Subcutaneous abdominal adipose tissue (tissue), 5 donors: ENCODE data around the gene CD46.

ENCODE experiments used
- H3K27ac ChIP-seq: one replicate; pipeline ENCODE4 v1.7.0; 2013; ENCODE audit warnings: low read depth, mild to moderate bottlenecking, inconsistent platforms, low read length, moderate library complexity
- H3K27me3 ChIP-seq, 5 donors: one replicate each; pipeline ENCODE4 v1.7.0; 2013; ENCODE audit warnings: low read length in 5 of 5, inconsistent platforms in 1 of 5; ENCODE audit not compliant: control insufficient read depth in 5 of 5, insufficient read depth in 4 of 5
- H3K36me3 ChIP-seq, 5 donors: one replicate each; pipeline ENCODE4 v1.7.0; 2013; ENCODE audit warnings: low read length in 5 of 5; ENCODE audit not compliant: control insufficient read depth in 5 of 5, insufficient read depth in 5 of 5
- H3K4me1 ChIP-seq, 5 donors: one replicate each; pipeline ENCODE4 v1.7.0; 2013; ENCODE audit warnings: low read length in 5 of 5, mild to moderate bottlenecking in 3 of 5, moderate library complexity in 1 of 5; ENCODE audit not compliant: control insufficient read depth in 5 of 5, insufficient read depth in 5 of 5
- H3K4me3 ChIP-seq, 5 donors: one replicate each; pipeline ENCODE4 v1.7.0; 2013; ENCODE audit warnings: low read length in 5 of 5, low read depth in 1 of 5
- H3K9ac ChIP-seq, 5 donors: one replicate each; pipeline ENCODE4 v1.7.0; 2013; ENCODE audit warnings: low read length in 5 of 5, mild to moderate bottlenecking in 4 of 5, moderate library complexity in 3 of 5
- H3K9me3 ChIP-seq, 5 donors: one replicate each; pipeline ENCODE4 v1.7.0; 2013; ENCODE audit warnings: low read length in 5 of 5; ENCODE audit not compliant: control insufficient read depth in 5 of 5
- donor health status: healthy.
- donor health status: healthy.
- donor health status: healthy.
- donor health status: healthy.
- donor health status: healthy.

The CD46 gene

DNA sequence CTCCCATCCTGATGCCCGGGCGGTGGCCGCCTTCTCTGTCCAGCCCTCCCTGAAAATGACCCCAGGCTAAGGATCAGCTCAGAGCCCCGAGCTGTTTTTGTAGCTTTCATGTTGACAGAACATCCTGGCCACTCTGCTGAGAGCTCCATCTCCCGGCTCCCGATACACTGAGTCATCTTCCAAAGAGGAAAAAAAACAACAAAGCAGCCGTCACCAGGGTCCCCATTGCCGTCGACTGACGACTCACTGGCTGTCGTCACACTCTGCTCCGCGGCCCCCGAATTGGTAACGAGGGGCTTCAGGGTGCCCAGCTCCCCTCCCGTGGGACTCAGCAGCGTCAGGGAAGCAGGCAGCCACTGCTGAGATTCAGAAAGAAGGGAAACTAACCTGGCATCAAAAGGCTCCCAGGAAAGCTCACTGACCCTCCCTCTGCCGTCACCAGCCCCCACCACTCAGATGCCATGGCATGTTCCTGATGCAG, 67.2 kb downstream of the CD46 start:
- Histone ChIP-seq H3K27ac (peak overlapping the region; percentile 100), H3K4me1 (peaks cover 23 to 92% (median 90%) of the 10 kb centered on the region in 5 donors), H3K36me3 (peaks cover 8 to 66% (median 55%) of the 10 kb centered on the region in 5 donors), H3K27me3 (no peaks in the 10 kb centered on the region), H3K4me3 (peak overlapping the region in 4 of 5 donors; percentile 50 to 89 (median 72)), H3K9ac (peak overlapping the region in 3 of 5 donors; percentile 48 to 67 (median 54)), H3K9me3 (no peaks in the 10 kb centered on the region)

DNA sequence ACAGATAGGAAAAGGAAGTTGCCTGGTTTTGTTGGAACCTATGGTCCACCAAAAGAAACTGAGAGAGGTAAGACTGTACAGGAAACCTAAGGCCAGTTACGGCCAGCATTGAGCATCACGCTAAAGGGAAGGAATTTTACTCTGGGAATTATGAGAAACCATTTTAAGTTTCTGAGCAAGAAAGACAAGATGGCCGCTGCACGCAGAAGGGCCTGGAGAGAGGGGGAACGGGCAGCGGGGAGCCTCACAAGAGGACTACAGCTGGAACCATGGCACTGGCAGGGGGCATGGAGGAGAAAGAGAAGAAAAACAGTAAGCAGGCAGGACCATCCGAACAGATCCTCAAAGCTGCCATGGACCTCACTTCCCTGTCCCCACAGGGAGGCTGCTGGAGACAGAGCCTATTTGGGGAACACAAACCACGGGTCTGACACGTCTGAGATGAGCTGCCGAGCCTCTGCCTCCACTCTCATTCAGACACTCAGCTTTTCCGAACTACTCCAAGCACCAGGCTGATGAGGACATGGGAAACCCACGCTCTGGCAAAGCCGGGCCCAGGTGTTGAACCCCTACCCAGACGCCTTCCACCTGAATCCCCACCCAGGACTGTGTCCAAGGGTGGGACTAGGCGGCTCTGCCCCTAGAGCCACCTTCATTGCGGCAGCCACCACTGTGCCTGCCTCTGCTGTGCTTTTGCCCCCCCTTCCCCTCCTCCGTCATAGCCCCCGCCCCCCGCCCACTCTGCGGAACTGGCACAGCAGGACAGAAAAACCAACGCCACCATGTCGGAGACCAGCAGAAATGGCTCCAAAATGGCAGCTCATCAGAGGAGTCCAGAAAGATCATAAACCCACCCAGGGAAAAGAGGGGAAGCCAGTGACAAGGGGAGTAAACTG, 69.0 kb downstream of the CD46 start:
- Histone ChIP-seq H3K4me1 (peaks cover 27 to 92% (median 90%) of the 10 kb centered on the region in 5 donors), H3K27ac (peak overlapping the region; percentile 100), H3K9me3 (no peaks in the 10 kb centered on the region), H3K4me3 (peak overlapping the region; percentile 72 to 96 (median 89)), H3K27me3 (no peaks in the 10 kb centered on the region), H3K9ac (peak overlapping the region; percentile 35 to 99 (median 97)), H3K36me3 (peaks cover 8 to 48% (median 40%) of the 10 kb centered on the region in 5 donors)

- H3K4me1 ChIP-seq, result peaks cover 27 to 92% (median 90%) of the 10 kb centered on the region in 5 donors
- peaks cover 8 to 41% (median 32%) of the 10 kb centered on the region in 5 donors for H3K36me3 ChIP-seq
- H3K4me3 ChIP-seq, result peak overlapping the region; percentile 72 to 96 (median 89)
Observed at GRCh38 chr1:207821464-207822045, 69.7 kb downstream of the CD46 start.

DNA sequence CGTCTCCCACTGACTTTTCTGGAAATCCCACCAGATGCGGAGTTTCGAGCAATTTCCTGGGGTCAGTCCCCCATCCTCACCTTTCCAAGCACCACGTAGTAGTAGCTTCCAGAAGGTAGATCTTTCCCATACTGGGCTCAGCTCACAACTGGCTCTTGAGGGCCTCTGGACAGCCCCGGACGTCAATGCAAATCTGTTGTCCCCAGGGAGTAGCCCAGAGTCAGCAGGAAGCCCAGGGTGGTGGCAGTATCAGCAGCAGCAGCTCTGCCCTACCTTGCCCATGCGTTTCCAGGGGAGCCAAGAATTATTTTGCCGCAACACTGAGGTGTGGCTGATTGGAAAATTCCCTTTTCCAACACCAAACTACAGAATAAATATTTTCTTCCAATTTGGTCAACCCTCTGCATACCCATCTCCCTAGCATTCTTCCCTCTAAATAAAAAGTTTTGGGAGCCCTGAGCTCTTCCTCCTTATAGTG, 70.3 kb downstream of the CD46 start:
- Histone ChIP-seq H3K27ac (peak overlapping the region; percentile 100), H3K9me3 (no peaks in the 10 kb centered on the region), H3K36me3 (peaks cover 8 to 35% (median 26%) of the 10 kb centered on the region in 5 donors), H3K9ac (peak overlapping the region; percentile 63 to 99 (median 97)), H3K4me1 (peaks cover 30 to 92% (median 90%) of the 10 kb centered on the region in 5 donors), H3K27me3 (no peaks in the 10 kb centered on the region), H3K4me3 (peak overlapping the region; percentile 72 to 96 (median 89))

More at GRCh38 chr1:207821464-207822045, 69.7 kb downstream of the CD46 start:
- Histone ChIP-seq H3K27me3 (no peaks in the 10 kb centered on the region), H3K9ac (peak overlapping the region; percentile 66 to 99 (median 97)), H3K27ac (peak overlapping the region; percentile 100), H3K9me3 (no peaks in the 10 kb centered on the region)

DNA sequence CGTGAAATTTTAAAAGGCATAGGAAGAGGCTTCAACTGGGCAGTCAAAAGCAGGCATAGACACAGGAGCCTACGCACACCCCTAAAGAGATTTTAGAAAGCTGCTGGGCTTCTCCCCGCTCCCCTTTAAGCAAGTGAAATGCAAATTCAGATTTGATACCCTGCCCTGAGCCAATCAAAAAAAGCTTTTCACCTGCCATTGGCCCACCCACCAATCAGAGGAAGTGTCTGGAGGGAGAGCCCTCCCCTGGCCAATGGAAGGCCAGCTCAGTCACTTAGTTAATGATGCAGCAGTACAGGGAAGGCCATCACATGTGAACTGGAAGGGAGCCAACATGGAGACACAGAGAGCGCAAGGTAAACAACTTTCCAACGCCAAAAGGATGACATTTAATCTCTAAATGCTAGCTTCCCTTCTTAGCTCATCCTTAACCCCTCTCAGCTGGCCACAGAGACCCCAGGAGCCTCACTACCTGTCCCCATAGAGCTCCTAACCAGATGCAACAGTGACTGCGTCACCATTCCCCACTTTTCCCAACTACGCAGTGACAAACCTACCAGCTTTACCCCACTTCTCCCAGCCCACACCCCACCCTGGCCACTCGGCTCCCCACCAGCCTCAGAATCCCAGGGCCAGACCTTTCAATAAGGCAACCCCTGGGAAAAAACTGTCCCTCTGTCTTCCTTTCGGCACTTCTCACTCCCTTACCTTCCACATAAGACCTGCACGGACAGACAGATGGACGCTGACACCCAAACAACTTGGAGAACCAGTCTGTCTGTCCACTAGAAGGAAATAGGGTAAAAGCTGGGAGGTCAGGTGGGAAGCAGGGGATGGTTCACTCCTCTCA, 71.0 kb downstream of the CD46 start:
- peak overlapping the region; percentile 63 to 99 (median 97) for H3K9ac ChIP-seq
- no peaks in the 10 kb centered on the region for H3K9me3 ChIP-seq
- peaks cover 31 to 92% (median 90%) of the 10 kb centered on the region in 5 donors for H3K4me1 ChIP-seq
- H3K27ac ChIP-seq, result peak overlapping the region; percentile 100
- H3K27me3 ChIP-seq, result no peaks in the 10 kb centered on the region
- H3K4me3 ChIP-seq, result peak overlapping the region; percentile 72 to 96 (median 89)
- H3K36me3 ChIP-seq, result peaks cover 8 to 28% (median 20%) of the 10 kb centered on the region in 5 donors

- Histone ChIP-seq H3K9me3 (no peaks in the 10 kb centered on the region), H3K9ac (peak overlapping the region; percentile 63 to 99 (median 97)), H3K27ac (peak overlapping the region; percentile 100), H3K4me3 (peak overlapping the region; percentile 72 to 96 (median 89)), H3K4me1 (peaks cover 36 to 94% (median 92%) of the 10 kb centered on the region in 5 donors), H3K36me3 (peaks cover 8 to 24% (median 17%) of the 10 kb centered on the region in 5 donors), H3K27me3 (no peaks in the 10 kb centered on the region)
Observed at GRCh38 chr1:207823531-207823879, 71.7 kb downstream of the CD46 start.

- peaks cover 5 to 19% (median 12%) of the 10 kb centered on the region in 5 donors for H3K36me3 ChIP-seq
- peak overlapping the region; percentile 46 to 99 (median 83) for H3K9ac ChIP-seq
- peaks cover 36 to 93% (median 86%) of the 10 kb centered on the region in 5 donors for H3K4me1 ChIP-seq
- no peaks in the 10 kb centered on the region for H3K27me3 ChIP-seq
- no peaks in the 10 kb centered on the region for H3K9me3 ChIP-seq
- peak overlapping the region; percentile 72 to 96 (median 89) for H3K4me3 ChIP-seq
- peak overlapping the region; percentile 100 for H3K27ac ChIP-seq
Observed at GRCh38 chr1:207823880-207824566, 72.2 kb downstream of the CD46 start.

- peak overlapping the region; percentile 100 for H3K27ac ChIP-seq
- H3K27me3 ChIP-seq, result no peaks in the 10 kb centered on the region
- H3K9me3 ChIP-seq, result no peaks in the 10 kb centered on the region
- H3K9ac ChIP-seq, result peak overlapping the region; percentile 51 to 99 (median 83)
- peaks cover 35 to 85% (median 78%) of the 10 kb centered on the region in 5 donors for H3K4me1 ChIP-seq
- H3K4me3 ChIP-seq, result peak overlapping the region; percentile 41 to 96 (median 89)
- peaks cover 0 to 11% (median 8%) of the 10 kb centered on the region in 5 donors for H3K36me3 ChIP-seq
Observed at GRCh38 chr1:207824691-207825408, 73.0 kb downstream of the CD46 start.
